Stimulated activated CD8-positive, alpha-beta memory T cell treated with anti-CD3 and anti-CD28 coated beads, Interleukin-2, amount 100 ng/mL, for 1 hour (primary cell): ENCODE measurements around the gene FMNL2.

Source experiments
- DNase-seq, 2 donors: peaks; one replicate each; pipeline ENCODE4 v3.0.0-alpha.2; 2020; ENCODE audit warnings: low read depth in 2 of 2

FMNL2 gene

GRCh38 chr2:152611458-152612231 lies 276.7 kb downstream of the FMNL2 start:
- no peak for DNase-seq

- DNase-seq: no peak
Measured at GRCh38 chr2:152613235-152613634, 278.3 kb downstream of the FMNL2 start.

- DNase-seq: no peak
Measured at GRCh38 chr2:152615177-152615576, 280.2 kb downstream of the FMNL2 start.

- no peak for DNase-seq
Measured at GRCh38 chr2:152617456-152618192, 282.6 kb downstream of the FMNL2 start.

GRCh38 chr2:152618193-152618564 lies 283.2 kb downstream of the FMNL2 start:
- no peak for DNase-seq

- no peak for DNase-seq
Measured at GRCh38 chr2:152620208-152620607, 285.2 kb downstream of the FMNL2 start.

GRCh38 chr2:152620985-152621384 lies 286.0 kb downstream of the FMNL2 start:
- DNase-seq: no peak

GRCh38 chr2:152622219-152622618 lies 287.2 kb downstream of the FMNL2 start:
- no peak for DNase-seq

GRCh38 chr2:152623076-152623740 lies 288.2 kb downstream of the FMNL2 start:
- DNase-seq: no peak

- DNase-seq: no peak
Measured at GRCh38 chr2:152623775-152624174, 288.8 kb downstream of the FMNL2 start.

GRCh38 chr2:152624805-152625204 lies 289.8 kb downstream of the FMNL2 start:
- DNase-seq: no peak

- DNase-seq: no peak
Measured at GRCh38 chr2:152626911-152627339, 292.0 kb downstream of the FMNL2 start.

GRCh38 chr2:152627351-152627957 lies 292.5 kb downstream of the FMNL2 start:
- DNase-seq: no peak

GRCh38 chr2:152629202-152629601 lies 294.2 kb downstream of the FMNL2 start:
- no peak for DNase-seq

- no peak for DNase-seq
Measured at GRCh38 chr2:152630466-152630865, 295.5 kb downstream of the FMNL2 start.

GRCh38 chr2:152632736-152633135 lies 297.8 kb downstream of the FMNL2 start:
- no peak for DNase-seq

GRCh38 chr2:152635635-152636298 lies 300.8 kb downstream of the FMNL2 start:
- DNase-seq: peak; percentile 22 to 46

GRCh38 chr2:152637251-152637650 lies 302.3 kb downstream of the FMNL2 start:
- DNase-seq: no peak

GRCh38 chr2:152638056-152638455 lies 303.1 kb downstream of the FMNL2 start:
- no peak for DNase-seq

GRCh38 chr2:152638590-152638989 lies 303.6 kb downstream of the FMNL2 start:
- no peak for DNase-seq

GRCh38 chr2:152644189-152644873 lies 309.4 kb downstream of the FMNL2 start:
- no peak for DNase-seq
